ENCODE data around the gene CYP2A13. TPM values are rescaled to one million over a fixed set of nuclear protein-coding genes. Genes with fewer than 3 reads are reported as not detected.

The CYP2A13 gene
- total RNA-seq, 1 experiment from 2014 or later: 0.63 TPM

DNA sequence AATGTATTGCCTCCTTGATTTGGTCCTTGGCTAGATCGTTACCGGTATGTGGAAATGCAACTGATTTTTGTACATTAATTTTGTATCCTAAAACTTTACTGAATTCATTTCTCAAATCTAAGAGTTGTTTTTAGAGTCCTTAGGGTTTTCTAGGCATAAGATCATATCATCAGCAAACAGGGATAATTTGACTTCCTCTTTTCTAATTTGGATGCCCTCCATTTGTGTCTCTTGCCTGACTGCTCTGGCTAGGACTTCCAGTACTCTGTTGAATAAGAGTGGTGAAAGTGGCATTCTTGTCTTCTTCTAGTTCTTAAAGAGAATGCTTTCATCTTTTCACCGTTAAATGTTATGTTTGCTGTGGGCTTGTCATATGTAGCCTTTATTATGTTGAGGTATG lies 12.0 kb upstream of the CYP2A13 start:
- no peak overlapping the region for H3K14ac ChIP-seq (ENCODE audit: insufficient read depth, low read length)
- no peak overlapping the region for H3T11ph ChIP-seq (ENCODE audit: low read length)
- no peak overlapping the region for H4K5ac ChIP-seq (ENCODE audit: insufficient read length, low read depth, low read length)
- H4K8ac ChIP-seq (replicated peaks; ENCODE audit: insufficient read length, low read depth, low read length): no peak overlapping the region
- no peak overlapping the region for H3K23ac ChIP-seq (ENCODE audit: insufficient read length, low read depth, low read length)
- H3K27ac ChIP-seq (ENCODE audit: insufficient read length, low read depth, low read length): no peak overlapping the region
- no peak overlapping the region for H2BK15ac ChIP-seq (ENCODE audit: low read depth, low read length)
- no peaks in the 10 kb centered on the region for H3K4me1 ChIP-seq (ENCODE audit: insufficient read depth, low read length)
- no peak overlapping the region for H3K4me2 ChIP-seq (ENCODE audit: insufficient read depth, insufficient read length, low read length)
- no peak overlapping the region for H3K9ac ChIP-seq (ENCODE audit: extremely low read depth, insufficient read length, low read length)
- H2BK120ac ChIP-seq (ENCODE audit: low read depth, low read length, poor library complexity, severe bottlenecking): no peak overlapping the region
- no peaks in the 10 kb centered on the region for H3K23me2 ChIP-seq (ENCODE audit: insufficient read length, low read depth, low read length, poor library complexity, severe bottlenecking)
- H4K91ac ChIP-seq (ENCODE audit: insufficient read length, low read depth, low read length): no peak overlapping the region
- Mint-ChIP-seq H3K9me3 (peaks cover 24 to 55% of the 10 kb centered on the region in 2 experiments), H3K36me3 (ENCODE audit: insufficient read depth in 1 of 3, low read depth in 3 of 3) (peaks cover 2 to 26% (median 5%) of the 10 kb centered on the region in 3 experiments), H3K27ac (no peak overlapping the region), H3K27me3 (ENCODE audit: low read depth) (peaks cover 11% of the 10 kb centered on the region), H3K4me1 (no peaks in the 10 kb centered on the region), H3K4me3 (no peak overlapping the region)
- no peak for DNase-seq
- no peak overlapping the region for H2AFZ ChIP-seq (ENCODE audit: low read length)
- no peaks in the 10 kb centered on the region for H3K9me3 ChIP-seq (ENCODE audit: control insufficient read depth, low read depth, low read length)
- H3K27me3 ChIP-seq (ENCODE audit: insufficient read depth, low read length): no peaks in the 10 kb centered on the region
- TF ChIP-seq, protein P1, sequence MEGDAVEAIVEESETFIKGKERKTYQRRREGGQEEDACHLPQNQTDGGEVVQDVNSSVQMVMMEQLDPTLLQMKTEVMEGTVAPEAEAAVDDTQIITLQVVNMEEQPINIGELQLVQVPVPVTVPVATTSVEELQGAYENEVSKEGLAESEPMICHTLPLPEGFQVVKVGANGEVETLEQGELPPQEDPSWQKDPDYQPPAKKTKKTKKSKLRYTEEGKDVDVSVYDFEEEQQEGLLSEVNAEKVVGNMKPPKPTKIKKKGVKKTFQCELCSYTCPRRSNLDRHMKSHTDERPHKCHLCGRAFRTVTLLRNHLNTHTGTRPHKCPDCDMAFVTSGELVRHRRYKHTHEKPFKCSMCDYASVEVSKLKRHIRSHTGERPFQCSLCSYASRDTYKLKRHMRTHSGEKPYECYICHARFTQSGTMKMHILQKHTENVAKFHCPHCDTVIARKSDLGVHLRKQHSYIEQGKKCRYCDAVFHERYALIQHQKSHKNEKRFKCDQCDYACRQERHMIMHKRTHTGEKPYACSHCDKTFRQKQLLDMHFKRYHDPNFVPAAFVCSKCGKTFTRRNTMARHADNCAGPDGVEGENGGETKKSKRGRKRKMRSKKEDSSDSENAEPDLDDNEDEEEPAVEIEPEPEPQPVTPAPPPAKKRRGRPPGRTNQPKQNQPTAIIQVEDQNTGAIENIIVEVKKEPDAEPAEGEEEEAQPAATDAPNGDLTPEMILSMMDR (conservative IDR thresholded peaks at IDR 0.05): no peak
- H4K20me1 ChIP-seq (ENCODE audit: control insufficient read depth, insufficient read depth, insufficient read length): no peaks in the 10 kb centered on the region
- H3K56ac ChIP-seq (ENCODE audit: insufficient read length, low read depth, low read length): no peak overlapping the region
- H2BK5ac ChIP-seq (ENCODE audit: insufficient read length, low read length): no peak overlapping the region
- no peak overlapping the region for H2BK12ac ChIP-seq (ENCODE audit: insufficient read length, low read depth, low read length)
- no CpG with 5 or more reads among the region's 3 CpGs for WGBS (ENCODE audit: extremely low coverage, insufficient read length, low lambda C conversion rate)
- no peak overlapping the region for H3K18ac ChIP-seq (ENCODE audit: insufficient read length, low read depth, low read length)
- no peak overlapping the region for H3K4ac ChIP-seq (ENCODE audit: low read depth, low read length)
- no peak overlapping the region for H2BK20ac ChIP-seq (ENCODE audit: low read depth, low read length, poor library complexity, severe bottlenecking)
- H3K79me1 ChIP-seq (ENCODE audit: insufficient read depth, low read depth, low read length, poor library complexity, severe bottlenecking): no peaks in the 10 kb centered on the region
- H3K79me2 ChIP-seq (ENCODE audit: insufficient read depth, low read length): no peaks in the 10 kb centered on the region
- no peak overlapping the region for H2AK5ac ChIP-seq (ENCODE audit: insufficient read length, low read length)
